ENCODE measurements around the gene CDKL4.

GRCh38 chr2:39265315-39265714, 21.5 kb upstream of the CDKL4 start:
- no peak for TF ChIP-seq CTCF (IDR thresholded peaks at IDR 0.05)
- TF ChIP-seq POLR2AphosphoS5 (IDR thresholded peaks at IDR 0.05) = no peak
- no peak for TF ChIP-seq POLR2A (IDR thresholded peaks at IDR 0.05)

Data from sigmoid colon (tissue), 4 donors.